Activated T-helper 1 cell treated with anti-CD3 and anti-CD28 coated beads, Interleukin-2, amount 50 U/mL, for 16 hours (primary cell): ENCODE results near the gene PTAFR.

Source experiments
- DNase-seq, 2 donors: peaks; one replicate each; pipeline ENCODE4 v3.0.0-alpha.2; 2020; ENCODE audit warnings: low read depth in 1 of 2, low spot score in 1 of 2

PTAFR gene, protein sequence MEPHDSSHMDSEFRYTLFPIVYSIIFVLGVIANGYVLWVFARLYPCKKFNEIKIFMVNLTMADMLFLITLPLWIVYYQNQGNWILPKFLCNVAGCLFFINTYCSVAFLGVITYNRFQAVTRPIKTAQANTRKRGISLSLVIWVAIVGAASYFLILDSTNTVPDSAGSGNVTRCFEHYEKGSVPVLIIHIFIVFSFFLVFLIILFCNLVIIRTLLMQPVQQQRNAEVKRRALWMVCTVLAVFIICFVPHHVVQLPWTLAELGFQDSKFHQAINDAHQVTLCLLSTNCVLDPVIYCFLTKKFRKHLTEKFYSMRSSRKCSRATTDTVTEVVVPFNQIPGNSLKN

DNA sequence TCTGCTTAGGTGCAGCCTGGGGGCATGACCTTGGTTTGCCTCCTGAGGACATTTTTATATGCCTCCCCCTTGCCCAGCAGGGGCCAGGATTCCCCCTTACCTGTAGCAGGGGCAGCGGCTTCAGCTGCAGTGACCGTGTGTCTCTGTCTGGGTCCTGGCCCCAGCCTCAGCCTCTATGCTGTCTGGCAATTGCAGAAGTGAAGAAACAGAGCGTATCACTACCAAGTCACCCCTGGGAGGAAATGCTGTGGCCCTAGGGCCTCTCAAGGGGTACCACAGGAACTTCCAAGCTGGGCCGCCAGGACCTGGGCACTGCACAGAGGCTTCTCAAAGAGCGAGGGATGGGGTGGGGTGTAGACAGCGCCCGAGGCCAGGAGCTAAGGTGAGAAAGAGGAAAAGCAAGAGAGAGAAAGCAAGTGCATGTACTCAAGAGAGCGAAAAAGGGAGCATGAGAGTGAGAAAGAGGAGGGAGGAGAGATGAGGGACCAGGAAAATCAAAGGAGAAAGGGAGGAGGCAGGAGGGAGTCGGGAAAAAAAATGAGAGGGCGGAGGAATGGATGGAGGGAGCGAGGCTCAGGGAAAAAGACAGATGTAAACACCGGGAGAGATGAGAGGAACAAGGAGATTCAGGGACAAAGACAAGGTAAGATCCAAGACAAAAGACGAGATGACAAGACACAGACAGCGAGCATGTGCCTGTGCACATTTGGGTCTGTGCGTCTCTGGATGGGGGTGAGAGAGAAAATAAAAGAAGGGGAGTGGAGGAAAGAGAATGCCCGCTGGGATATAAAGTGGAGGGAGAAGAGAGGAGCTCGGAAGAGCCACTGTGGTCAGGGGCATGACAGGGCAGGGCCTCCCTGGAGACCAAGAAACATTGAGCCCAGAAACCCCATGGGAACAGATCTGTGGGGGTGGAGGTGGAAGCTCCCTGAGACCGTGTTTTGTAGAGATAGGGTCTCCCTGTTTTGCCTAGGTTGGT is at the start of gene PTAFR:
TSS of gene PTAFR (minus strand) at position 199 of the 979 bp plus-strand sequence. CDS start 25,669 bp downstream, outside the sequence.
- no peak for DNase-seq

DNA sequence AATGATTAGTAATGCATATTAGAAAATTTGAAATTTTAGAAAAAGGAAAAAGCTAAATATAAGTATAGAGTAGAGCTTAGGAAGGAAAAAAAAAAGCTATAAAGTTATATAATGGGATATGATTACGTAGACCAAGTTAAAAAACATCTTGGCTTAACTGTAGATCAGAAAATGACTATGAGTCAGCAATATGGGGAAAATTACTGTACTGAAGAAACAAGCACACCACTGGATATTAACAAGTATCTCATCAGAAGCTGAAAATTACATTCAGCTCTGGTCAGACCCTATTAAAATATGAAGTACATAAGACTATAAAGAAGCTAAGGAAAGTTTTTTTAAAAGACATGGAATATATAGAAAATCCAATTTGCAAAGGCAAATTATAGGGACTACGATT is 36.8 kb upstream of the PTAFR start:
- no peak for DNase-seq

DNA sequence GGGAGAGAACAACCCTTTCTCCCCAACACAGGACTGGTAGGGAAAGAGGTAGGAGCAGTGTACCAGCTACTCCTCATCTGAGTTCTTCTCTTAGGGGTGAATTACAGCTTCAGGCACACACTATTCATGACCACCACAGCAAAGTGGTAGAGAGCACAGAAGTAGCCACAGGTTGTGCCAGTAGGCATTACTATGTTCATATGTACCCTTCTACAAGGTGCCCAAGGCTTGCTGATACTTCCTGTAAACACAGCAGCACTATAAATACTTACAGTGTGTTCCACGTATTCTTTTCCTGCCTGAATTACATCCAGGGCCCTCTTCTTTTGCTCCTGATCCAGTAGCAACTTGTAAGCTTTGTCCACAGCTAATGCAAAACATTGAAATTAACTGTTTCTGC is 33.2 kb upstream of the PTAFR start:
- DNase-seq, result no peak

DNA sequence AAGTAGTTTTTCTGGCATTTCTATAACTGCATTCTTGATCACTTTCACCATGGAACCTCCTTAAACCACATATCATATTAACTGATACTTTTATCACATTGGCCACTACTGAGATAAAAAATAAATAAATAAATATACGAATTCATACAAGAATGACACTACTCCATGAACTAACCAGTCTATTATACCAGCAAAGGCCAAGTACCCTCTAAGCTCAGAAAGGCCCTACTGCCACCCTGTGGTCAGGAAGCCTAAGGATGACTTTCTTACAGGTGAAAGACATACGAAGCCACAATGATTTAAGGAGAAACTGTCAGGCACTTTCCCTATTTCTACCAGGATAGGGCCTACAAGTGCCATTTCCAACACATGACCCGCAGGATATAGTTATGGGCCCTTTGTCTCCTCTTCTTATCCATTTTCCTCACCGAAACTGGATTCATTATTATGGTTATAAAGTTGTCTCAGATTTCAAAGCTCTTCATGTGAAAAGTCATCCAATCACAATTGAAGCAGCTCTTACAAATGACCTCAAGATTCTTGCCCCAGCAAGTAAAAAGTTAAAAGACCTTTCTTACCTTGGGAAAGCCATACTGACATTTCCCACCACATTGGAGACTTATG is 32.4 kb upstream of the PTAFR start:
- DNase-seq, result peak in 1 of 2 donors; percentile 23

DNA sequence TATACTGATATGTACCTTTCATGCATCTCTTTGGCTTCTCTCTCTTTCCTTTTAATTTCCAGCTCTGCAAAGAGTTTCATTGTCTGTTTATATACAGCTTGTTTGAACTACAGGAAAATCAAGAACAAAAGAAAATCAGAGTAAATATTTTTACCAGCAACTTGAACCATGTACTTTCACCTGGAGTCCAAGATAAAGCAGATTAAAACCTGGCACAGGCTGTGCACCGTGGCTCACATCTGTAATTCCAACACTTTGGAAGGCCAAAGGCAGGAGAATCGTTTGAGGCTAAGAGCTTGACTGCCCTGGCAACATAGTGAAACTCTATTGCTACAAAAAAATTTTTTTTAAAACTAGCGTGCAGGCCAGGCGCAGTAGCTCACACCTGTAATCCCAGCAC is 28.8 kb upstream of the PTAFR start:
- no peak for DNase-seq

DNA sequence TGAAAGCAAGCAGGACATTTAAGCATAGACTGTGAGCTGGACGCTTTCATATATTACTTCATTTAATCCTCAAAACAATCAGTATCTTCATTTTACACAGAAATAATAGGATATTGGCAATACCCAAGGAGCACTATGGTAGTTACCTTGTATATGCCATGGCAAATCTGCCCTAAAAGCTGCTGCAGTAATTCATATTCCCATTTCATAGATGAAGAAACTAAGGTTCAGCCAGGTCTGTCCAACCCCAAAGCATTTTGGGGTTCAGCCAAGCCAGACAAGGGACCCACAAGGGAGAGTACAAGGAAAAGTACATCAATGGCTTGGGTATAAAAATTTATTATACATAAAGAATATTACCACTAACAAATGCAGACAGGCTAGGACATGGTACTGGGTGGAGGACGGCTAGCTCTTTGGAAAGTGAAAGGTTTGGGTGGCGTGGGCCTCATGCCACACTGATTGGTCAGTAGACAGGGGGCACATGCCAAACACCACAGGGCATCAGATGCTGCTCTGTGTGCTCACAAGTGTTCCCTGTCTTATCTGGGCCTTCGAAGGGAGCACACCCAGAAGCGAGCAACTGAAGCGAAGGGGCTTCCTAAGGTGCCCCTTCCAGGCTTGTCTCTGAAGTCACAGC is 23.9 kb upstream of the PTAFR start:
- DNase-seq, result no peak

DNA sequence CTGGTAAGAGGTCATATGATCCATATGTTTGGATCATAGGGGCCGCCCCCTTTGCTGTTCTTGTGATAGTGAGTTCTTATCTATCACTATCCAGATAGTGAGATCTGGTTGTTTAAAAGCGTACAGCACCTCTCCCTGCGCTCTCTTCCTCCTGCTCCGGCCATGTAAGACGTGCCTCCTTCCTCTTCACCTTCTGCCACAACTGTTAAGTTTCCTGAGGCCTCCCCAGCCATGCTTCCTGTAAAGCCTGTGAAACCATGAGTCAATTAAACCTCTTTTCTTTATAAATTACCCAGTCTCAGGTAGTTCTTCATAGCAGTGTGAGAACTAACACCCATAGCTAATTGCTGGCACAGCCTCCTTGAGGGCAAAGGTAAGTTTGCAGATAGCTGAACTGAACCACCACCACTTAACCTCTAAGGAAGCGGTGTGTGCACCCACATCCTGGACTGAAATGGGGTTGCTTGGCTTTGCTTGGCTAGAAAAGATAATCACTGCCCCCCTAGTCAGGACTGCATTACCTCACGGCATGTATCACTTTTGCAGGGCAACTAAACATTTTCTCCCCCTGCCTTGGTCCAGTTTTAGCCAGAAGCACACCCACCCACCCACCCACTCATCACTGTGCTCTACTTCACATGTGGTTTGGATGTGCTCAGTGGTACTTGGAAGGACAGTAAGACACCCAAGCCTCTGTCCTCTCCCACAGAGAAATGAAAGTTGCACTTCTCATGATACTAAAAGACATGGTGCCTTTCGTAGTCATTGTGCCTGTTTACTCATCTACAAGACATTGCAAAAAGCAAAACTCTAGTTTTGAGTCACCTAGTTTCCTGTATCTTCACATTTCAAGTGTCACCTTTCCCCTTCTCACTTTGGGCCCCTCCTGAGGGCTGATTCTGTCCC is 23.1 kb upstream of the PTAFR start:
- DNase-seq, result peak; percentile 17 to 19

DNA sequence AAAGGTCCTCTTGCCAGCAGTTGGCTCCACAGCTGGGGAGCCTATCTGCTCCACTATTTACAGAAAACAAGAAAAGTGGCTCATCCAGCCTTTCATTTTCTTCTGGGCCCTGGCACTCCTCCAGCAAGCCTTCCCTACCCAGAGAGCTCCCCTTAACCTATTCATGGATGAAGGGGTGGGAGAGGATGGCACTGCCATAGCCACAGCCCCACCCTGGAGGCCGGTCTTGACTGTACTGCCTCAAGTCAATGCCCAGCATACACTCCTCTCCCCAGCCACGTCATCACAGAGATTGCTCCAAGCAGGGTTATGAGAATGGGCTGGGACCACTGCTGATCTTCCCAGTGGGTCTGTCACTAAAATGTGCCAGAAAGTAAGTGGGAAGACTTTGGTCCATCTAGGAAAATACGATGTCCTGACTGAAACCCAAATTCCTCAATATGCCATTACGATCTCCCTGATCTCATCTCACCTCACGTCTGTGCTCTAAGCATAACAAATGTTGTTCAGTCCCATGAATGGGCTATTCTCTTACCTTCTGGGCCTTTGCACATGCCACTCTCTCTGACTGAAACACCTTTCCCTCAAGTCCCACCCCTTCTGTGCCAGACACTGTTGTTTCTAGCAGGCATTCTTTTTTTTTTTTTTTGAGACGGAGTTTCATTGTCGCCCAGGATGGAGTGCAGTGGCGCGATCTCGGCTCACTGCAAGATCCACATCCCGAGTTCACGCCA is 21.4 kb upstream of the PTAFR start:
- DNase-seq, result no peak

DNA sequence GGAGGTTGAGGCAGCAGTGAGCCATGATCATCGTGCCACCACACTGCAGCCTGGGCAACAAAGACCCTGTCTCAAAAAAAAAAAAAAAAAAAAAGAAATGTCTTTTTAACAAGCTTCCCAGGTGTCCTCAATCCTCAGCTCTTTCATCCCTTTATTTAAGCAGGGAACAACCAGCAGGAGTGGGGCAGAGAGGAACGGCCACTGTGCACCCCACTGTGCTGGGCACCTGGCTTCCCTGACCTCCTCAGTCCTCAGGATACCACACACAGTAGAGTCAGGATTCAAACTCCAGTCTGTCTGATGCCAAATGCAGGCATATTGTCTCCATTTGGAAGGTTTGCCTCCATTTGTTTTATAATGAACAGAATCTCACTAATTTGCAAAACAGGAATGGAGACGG is 19.8 kb upstream of the PTAFR start:
- no peak for DNase-seq

DNA sequence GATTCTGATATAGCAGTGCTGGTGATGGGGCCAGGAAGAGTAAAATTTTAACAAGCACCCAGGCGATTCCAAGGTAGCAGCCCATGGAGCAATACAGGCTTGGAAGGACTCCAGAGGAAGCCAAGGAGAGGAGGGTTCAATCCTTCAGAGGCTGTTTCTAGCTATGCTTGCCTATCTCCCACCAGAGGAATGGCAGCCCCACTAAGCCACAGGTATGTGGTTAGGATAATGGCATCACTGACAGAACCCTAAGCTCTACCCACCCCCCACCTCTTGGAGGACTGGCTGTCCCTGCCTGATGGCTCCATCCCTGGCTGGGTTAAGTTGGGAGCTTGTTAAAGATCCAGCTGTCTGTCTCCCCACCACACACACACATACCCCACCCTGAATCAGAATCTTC is 19.3 kb upstream of the PTAFR start:
- no peak for DNase-seq

DNA sequence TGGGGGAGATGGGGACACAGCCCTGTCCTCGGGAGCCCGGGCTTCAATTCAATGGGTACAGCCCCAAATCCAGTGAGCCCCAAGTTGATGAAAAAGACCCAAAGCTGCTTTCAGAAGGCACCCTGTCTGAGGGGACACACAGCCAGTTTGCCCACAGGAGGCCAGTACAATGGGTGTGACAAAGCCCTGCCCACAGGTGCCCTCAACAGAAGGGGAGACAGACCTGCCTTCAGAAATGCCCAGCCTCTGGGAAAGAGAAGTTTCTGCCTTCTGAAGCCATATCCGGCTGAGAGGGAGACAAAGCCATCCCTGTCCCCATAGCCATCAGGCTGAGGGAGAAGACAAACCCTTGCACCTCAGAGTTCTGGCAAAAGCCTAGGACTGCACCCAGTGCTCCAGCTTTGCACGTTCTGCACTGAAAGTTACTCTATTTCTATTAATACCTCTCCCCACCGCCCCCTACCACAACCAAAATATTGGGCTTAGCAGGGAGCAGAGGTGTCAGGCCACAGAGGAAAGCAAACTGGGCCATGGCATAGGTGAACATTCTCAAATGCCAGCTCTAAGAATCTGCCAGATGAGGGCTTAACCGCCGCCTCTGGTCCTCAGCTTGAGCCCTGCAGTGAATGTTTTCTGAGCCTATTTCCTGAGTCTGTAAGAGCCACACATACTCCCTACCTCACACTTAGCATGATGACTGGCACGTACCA is 18.0 kb upstream of the PTAFR start:
- no peak for DNase-seq

DNA sequence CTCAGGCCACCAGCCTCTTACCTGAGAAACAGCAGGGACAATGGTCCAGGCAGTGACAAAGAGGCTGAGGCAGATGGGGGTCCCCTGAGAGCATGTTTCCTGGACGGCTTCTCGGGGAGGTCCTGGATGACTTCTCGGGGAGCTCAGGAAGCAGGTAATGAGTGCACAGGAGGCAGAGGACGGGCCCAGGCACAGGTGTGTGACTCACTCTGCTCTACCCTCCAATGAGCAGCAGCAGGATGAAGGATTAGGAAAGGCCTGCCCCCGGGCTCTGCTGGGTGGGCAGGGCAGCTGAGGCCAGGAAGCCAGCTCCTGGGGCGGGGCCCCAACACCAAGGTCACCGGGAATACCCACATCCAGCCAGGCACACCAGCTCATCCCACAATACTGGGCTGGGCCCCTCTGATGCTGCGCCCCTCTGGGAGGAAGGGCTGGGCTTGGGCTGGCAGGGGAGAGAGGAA is 17.2 kb upstream of the PTAFR start:
- DNase-seq, result no peak

DNA sequence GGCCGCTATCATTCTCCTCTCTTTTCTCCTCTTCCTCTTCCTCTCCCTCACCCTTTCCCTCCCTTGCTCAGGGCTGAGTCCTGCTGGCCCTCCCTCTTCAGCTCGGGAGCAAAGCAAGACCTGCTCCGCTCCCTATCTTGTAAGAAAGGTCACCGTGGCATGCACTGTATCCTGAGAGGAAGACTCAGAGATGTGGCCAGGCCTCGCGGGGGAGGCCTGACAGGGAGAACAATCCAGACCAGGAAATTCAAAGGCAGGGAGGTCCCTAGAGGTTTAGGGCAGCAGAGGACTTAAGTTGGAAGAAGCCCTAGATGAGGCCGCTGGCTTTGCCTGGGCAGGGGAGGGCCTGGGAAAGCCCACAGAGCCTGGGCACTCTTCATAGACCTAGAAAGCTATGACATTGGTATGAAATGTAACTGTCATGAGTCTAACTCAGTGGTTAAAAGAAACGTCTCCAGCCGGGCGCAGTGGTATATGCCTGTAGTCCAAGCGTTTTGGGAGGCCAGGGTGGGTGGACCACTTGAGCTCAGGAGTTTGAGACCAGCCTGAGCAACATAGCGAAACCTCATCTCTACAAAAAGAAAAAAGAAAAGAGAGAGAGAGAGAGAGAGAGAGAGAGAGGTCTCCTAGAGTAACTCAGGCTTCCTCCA is 14.6 kb upstream of the PTAFR start:
- no peak for DNase-seq

DNA sequence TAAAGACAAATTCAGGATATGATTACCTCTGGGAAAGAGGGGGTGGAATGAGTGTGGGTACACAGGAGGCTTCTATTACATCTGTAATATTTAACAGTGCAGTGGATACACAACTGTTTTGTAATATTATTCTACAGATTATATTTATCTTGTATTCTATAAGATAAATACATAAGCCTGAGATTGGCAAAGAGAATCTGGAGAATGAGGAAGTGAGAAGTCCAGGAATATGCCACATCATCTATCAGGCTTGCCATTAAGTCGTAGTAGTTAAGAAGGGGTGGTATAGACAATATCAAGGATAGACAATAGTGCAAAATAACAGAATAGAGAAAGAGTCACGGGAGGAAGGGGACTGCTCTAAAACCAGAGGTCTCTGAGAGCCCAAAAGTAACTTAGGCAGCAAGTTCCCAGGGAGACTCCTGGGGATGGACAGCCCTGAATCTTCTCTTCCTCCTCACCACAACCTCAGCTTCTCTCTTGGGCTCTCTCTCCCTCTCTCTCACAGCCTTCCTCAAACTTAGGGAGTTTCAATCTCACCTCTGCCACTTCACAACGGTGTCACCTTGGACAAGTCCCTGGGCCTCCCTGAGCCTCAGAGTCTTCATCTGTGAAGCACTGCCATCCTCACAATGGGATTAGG is 14.0 kb upstream of the PTAFR start:
- DNase-seq, result no peak

DNA sequence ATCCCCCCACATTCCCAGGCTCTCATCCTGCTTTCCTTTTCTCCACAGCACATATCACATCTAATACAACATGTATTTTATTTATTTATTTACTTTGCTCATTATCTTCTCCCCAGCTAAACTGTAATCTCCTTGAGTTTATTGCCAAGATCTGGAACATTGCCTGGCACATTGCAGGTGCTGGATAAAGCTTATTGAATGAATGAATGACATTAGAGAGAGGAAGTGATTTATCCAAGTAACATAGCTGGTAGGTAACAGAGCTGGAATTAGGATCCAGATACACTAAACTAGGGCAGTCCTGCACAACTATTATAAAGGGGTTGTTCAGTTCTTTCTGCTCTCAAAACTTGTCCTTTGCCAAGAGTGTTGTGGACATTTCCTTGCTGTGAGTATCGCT is 8.6 kb upstream of the PTAFR start:
- DNase-seq, result no peak

DNA sequence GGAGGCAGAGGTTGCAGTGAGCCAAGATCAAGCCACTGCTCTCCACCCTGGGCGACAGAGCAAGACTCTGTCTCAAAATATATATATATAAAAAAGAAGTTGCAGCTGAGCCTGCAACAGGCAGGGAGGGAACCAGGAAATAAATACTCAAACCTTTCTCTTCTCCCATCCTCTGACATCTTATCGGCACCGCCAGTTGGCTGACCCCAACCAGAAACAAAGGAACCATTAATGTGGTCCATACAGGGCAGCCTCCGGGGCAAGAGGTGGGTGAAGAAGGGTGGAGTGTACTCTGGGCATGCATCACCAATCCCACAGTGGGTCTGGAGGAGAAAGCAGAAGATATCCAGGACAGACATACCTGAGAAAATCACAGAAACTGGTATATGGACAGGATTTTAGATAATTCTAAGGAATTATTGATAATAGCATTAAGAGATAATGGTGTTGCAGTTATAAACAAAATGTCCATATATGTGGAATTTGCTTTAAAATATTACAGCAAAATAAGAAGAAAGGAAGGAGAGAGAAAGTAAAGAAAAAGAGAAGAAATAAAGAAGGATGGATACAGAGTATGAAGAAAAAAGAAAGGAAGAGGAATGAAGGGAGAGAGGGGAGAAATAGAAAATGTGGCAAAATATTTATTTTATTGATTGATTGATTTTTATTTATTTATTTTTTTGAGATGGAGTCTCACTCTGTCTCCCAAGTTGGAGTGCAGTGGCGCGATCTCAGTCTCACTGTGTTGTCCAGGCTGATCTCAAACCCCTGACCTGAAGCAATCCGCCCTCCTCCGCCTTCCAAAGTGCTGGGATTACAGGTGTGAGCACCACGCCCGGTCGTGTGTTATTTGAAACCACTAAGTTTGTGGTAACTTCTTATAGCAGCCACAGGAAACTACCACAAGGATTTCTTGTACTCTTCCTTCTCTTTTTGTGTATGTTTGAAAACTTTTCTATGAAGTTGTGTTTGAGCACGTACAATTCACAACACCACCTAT is 4.1 kb upstream of the PTAFR start:
- DNase-seq, result no peak
